ENCODE data around the gene S100PBP.

- TF ChIP-seq CTCF (conservative IDR thresholded peaks at IDR 0.05; ENCODE audit: low read length): no peak
- no peak for TF ChIP-seq EZH2phosphoT487 (IDR thresholded peaks at IDR 0.05; ENCODE audit: borderline replicate concordance)
These were observed 41.7 kb upstream of the S100PBP start for GRCh38 chr1:32775640-32776337.

Measured in Loucy (cell line).